ENCODE measurements around the gene CEP170.

The CEP170 gene

GRCh38 chr1:243251539-243251938 lies 3.5 kb downstream of the CEP170 start:
- no peak overlapping the region for H2AFZ ChIP-seq (ENCODE audit: low read length)
- no peaks in the 10 kb centered on the region for H4K20me1 ChIP-seq (ENCODE audit: insufficient read depth, low read length)
- DNase-seq = no peak
- no peak overlapping the region for H3K4me3 ChIP-seq (ENCODE audit: low read length)
- H3K27me3 ChIP-seq (replicated peaks; ENCODE audit: insufficient read depth, low read length) = no peaks in the 10 kb centered on the region
- peaks cover 9% of the 10 kb centered on the region for H3K4me1 ChIP-seq (ENCODE audit: low read length)
- no peaks in the 10 kb centered on the region for H3K36me3 ChIP-seq (replicated peaks; ENCODE audit: insufficient read depth, low read length)
- H3K9ac ChIP-seq (ENCODE audit: low read length) = no peak overlapping the region
- H3K27ac ChIP-seq (ENCODE audit: low read length) = no peak overlapping the region
- H3F3A ChIP-seq (ENCODE audit: insufficient read depth, low read length) = peaks cover 22% of the 10 kb centered on the region
- no peaks in the 10 kb centered on the region for H3K9me2 ChIP-seq (replicated peaks; ENCODE audit: insufficient read depth, low read length)
- H3K4me2 ChIP-seq (ENCODE audit: low read depth, low read length) = no peak overlapping the region
- peaks cover 32% of the 10 kb centered on the region for H3K79me2 ChIP-seq (ENCODE audit: low read length)
- TF ChIP-seq CTCF (IDR thresholded peaks at IDR 0.05; ENCODE audit: low read length) (no peak), EZH2phosphoT487 (IDR thresholded peaks at IDR 0.05; ENCODE audit: low read length) (no peak), EZH2 (optimal IDR thresholded peaks at IDR 0.05; ENCODE audit: low read depth, low read length) (no peak)
- no peaks in the 10 kb centered on the region for H3K9me3 ChIP-seq (replicated peaks; ENCODE audit: insufficient read depth, low read length)

GRCh38 chr1:243250102-243250501 lies 5.0 kb downstream of the CEP170 start:
- no peak overlapping the region for H3K27ac ChIP-seq (ENCODE audit: low read length)
- peaks cover 8% of the 10 kb centered on the region; the same call in 1 of the 2 replicates for H3K4me1 ChIP-seq (ENCODE audit: low read length)
- no peak for TF ChIP-seq EZH2phosphoT487 (IDR thresholded peaks at IDR 0.05; ENCODE audit: low read length)
- no peak for TF ChIP-seq CTCF (IDR thresholded peaks at IDR 0.05; ENCODE audit: low read length)
- TF ChIP-seq EZH2 (optimal IDR thresholded peaks at IDR 0.05; ENCODE audit: low read depth, low read length) = no peak
- H2AFZ ChIP-seq (ENCODE audit: low read length) = no peak overlapping the region
- peaks cover 28% of the 10 kb centered on the region for H3K79me2 ChIP-seq (ENCODE audit: low read length)
- DNase-seq = no peak
- peaks cover 12% of the 10 kb centered on the region for H3F3A ChIP-seq (ENCODE audit: insufficient read depth, low read length)
- H3K9ac ChIP-seq (ENCODE audit: low read length) = no peak overlapping the region
- H3K4me3 ChIP-seq (ENCODE audit: low read length) = no peak overlapping the region
- no peak overlapping the region for H3K4me2 ChIP-seq (ENCODE audit: low read depth, low read length)
- no peaks in the 10 kb centered on the region for H3K27me3 ChIP-seq (replicated peaks; ENCODE audit: insufficient read depth, low read length)
- H3K9me2 ChIP-seq (replicated peaks; ENCODE audit: insufficient read depth, low read length) = no peaks in the 10 kb centered on the region
- no peaks in the 10 kb centered on the region for H3K36me3 ChIP-seq (replicated peaks; ENCODE audit: insufficient read depth, low read length)
- no peaks in the 10 kb centered on the region for H3K9me3 ChIP-seq (replicated peaks; ENCODE audit: insufficient read depth, low read length)
- no peaks in the 10 kb centered on the region for H4K20me1 ChIP-seq (ENCODE audit: insufficient read depth, low read length)

- Histone ChIP-seq H3K9me3 (replicated peaks; ENCODE audit: insufficient read depth, low read length) (no peaks in the 10 kb centered on the region), H3K4me2 (ENCODE audit: low read depth, low read length) (no peak overlapping the region), H2AFZ (ENCODE audit: low read length) (no peak overlapping the region), H3F3A (ENCODE audit: insufficient read depth, low read length) (peaks cover 6% of the 10 kb centered on the region; the same call in 1 of the 2 replicates), H3K9ac (ENCODE audit: low read length) (no peak overlapping the region), H3K4me1 (ENCODE audit: low read length) (peaks cover 8% of the 10 kb centered on the region; the same call in 1 of the 2 replicates), H3K27ac (ENCODE audit: low read length) (no peak overlapping the region), H3K36me3 (replicated peaks; ENCODE audit: insufficient read depth, low read length) (no peaks in the 10 kb centered on the region), H3K9me2 (replicated peaks; ENCODE audit: insufficient read depth, low read length) (no peaks in the 10 kb centered on the region), H3K27me3 (replicated peaks; ENCODE audit: insufficient read depth, low read length) (no peaks in the 10 kb centered on the region), H4K20me1 (ENCODE audit: insufficient read depth, low read length) (no peaks in the 10 kb centered on the region), H3K4me3 (ENCODE audit: low read length) (no peak overlapping the region), H3K79me2 (ENCODE audit: low read length) (peaks cover 31% of the 10 kb centered on the region)
- DNase-seq = no peak
- TF ChIP-seq EZH2phosphoT487 (IDR thresholded peaks at IDR 0.05; ENCODE audit: low read length) = no peak
- TF ChIP-seq CTCF (IDR thresholded peaks at IDR 0.05; ENCODE audit: low read length) = no peak
- TF ChIP-seq EZH2 (optimal IDR thresholded peaks at IDR 0.05; ENCODE audit: low read depth, low read length) = no peak
These were observed 5.9 kb downstream of the CEP170 start for GRCh38 chr1:243249214-243249613.
